Left cardiac atrium (tissue), 4 donors: ENCODE measurements around the gene TIGIT. TPM values are rescaled to one million over a fixed set of nuclear protein-coding genes. Genes with fewer than 3 reads are reported as not detected.

Source experiments
- ATAC-seq, 2 donors: fragments of 200-7000 bp; cut with Tn5 transposase; one replicate each; pipeline ENCODE4 v1.9.1; 2020; ENCODE audit warnings: mild to moderate bottlenecking in 2 of 2, moderate library complexity in 2 of 2
- DNase-seq: peaks from one replicate; pipeline ENCODE4 v3.0.0-alpha.2; 2020
- intact Hi-C, 2 donors: fragments of 100-400 bp; cut with DNase I; formaldehyde crosslinking; loops; one replicate each; pipeline versions ENCODE4 v1.14.1 to v1.15.1; 2022 to 2023
- total RNA-seq, 2 donors: library from RNA; stranded (reverse); fragmentation: NEBNext Ultra II Directional; extraction: Animal tissue kit (Norgen Biotek cat#: 25700); gene quantifications; one replicate each; pipeline ENCODE4 v1.2.1, GENCODE V29; 2021
- donor health status: DM: no; HTN: yes; CAD: no.
- donor health status: DM: no; HTN: yes; CAD: no; lungs with severe emphysema.
- donor health status: DM: yes; HTN: yes; CAD: no.
- donor health status: Dilated cardiomyopathy.

Gene TIGIT
- total RNA-seq, 2 donors from 2014 or later = 0.13 TPM; not detected in 1

DNA sequence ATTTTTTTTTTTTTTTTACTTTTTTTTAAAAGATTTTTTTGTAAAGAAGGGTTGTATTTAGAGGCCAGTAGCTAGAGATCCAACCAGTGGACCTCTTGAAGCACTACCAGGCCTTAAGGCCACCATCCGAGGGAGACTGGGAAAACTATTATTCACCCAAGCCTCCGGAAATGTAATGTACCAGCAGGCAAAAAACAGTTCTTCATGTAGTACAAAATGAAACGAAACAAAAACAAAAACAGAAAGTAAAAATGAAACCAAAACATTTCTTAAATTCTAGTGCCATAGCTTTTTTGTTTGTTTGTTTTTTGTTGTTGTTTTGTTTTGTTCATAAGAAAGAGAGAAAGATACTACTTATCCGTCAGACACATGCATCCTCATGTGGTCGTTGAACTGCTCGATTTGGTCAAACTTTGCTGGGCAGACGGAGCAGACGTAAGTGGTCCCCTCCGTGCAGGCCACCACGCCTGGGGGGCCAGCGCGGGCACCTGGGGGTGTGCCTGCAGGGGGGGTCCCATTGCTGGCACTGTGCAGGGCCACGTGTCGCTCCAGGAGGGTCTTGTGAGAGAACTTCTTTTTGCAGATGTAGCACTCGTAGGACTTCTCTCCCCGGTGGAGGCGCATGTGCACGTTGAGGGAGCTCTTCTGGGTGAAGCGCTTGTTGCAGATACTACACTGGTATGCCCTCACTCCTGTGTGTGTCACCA is 45.0 kb downstream of the TIGIT start:
- intact Hi-C loops = loop anchor here in 1 of 2 donors (5.0 kb wide), 1 partner anchor 187 kb away; no protein-coding TSS in a partner anchor
- ATAC-seq = no peak

GRCh38 chr3:114344492-114344891 is 50.7 kb downstream of the TIGIT start:
- no peak for ATAC-seq

More for the DNA sequence above, 45.0 kb downstream of the TIGIT start:
- DNase-seq = no peak

DNA sequence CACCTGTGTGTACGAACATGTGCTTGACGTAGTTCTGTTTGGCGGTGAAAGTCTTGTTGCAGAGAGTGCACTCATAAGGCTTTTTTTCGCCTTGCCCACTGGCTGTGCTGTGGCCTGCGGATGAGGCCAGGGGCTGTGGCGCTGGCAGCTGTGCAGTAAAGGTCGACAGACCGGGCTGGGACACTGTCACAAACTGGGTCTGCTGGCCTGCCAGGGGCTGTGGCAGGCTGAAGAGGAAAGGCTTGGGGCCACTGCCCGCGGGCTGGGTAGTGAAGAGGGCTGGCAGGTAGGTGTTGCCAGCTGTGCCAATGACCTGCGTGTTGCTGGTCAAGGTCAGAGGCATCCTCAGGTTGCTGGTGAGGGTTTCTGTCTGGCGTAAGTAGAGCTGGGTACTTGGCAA is 56.4 kb downstream of the TIGIT start:
- ATAC-seq = peak in 1 of 2 donors; percentile 22
- DNase-seq = no peak
- intact Hi-C loops = no loop called here

More at GRCh38 chr3:114344492-114344891, 50.7 kb downstream of the TIGIT start:
- intact Hi-C loops = no loop called here
- DNase-seq = no peak

DNA sequence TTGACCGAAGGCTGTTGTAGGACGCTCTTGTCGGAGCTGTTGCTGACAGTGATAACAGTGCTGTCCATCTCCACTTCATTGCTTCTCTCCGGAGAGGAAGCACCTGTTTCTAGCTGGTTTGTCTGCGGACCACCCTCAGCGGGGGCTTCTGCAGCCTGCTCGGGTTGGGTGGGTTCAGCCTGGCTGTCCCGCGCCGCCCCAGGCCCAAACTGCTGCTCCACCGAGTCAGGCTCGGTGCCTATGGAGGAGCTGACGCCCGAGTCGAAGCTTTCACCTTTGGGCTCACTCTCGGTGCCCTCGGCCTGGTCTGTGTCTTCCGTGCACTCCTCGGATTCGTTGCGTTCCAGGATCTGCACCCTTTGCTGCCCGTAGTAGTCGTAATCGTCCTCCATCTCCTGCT is 56.9 kb downstream of the TIGIT start:
- intact Hi-C loops = no loop called here

DNA sequence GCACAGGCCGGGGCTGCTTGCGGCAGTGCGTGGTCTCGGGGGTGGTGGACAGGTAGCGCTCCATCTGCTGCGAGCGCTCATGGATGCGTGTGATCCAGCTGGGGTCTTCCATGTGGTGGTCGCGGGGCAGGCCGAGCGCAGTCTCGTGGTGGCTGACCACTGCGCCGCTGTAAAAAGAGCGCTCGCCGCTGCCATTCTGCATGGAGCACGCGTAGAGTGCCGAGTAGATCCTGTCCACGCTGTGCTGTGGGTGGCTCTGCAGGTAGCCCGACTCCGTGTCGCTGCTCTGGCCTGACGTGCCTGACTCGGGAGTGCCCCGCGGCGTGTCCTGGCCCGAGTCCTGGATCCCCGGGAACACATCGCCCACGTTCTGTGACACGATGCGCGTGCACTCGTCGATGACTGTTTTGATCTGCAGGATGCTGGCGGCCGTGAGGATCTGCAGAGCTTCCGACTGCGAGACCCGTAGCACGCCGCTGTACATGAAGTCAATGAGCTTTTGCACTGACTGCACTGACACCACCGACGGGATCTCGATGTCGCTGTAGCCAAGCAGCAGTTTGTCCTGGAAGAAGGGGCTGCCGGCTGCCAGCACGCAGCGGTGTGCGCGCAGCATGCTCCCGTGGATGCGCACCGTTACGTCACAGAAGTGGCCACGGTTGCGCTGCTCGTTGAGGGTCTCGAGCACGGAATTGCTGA is 57.4 kb downstream of the TIGIT start:
- intact Hi-C loops = no loop called here
- DNase-seq (no peak), ATAC-seq (peak; percentile 27 to 29)

More for the DNA sequence above, 56.9 kb downstream of the TIGIT start:
- peak in 1 of 2 donors; percentile 11 for ATAC-seq
- no peak for DNase-seq

GRCh38 chr3:114351822-114352145 is 58.0 kb downstream of the TIGIT start:
- DNase-seq (no peak), ATAC-seq (no peak)
- intact Hi-C loops = no loop called here

GRCh38 chr3:114355653-114356052 is 61.8 kb downstream of the TIGIT start:
- intact Hi-C loops = no loop called here
- ATAC-seq (no peak), DNase-seq (no peak)

- intact Hi-C loops = no loop called here
- no peak for ATAC-seq
- no peak for DNase-seq
Observed at GRCh38 chr3:114356066-114356465, 62.2 kb downstream of the TIGIT start.

DNA sequence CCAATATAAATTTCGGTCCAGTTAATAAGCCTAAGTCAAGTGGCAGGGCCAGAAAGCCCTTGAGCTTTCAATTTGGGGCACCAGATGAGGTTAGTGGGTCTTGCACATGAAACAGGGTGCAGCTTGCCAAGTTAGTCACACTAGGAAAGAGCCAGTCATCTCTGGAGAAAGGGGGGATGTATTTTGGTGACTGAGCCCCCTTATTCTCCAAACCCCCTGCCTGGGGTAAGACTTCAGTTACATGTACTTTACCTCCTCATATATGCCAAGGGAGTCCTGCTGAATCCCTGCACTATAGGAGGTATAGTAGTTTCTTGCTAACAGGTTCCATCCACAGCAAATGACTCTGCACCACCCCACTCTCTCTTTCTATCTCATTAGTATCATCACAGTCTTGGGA is 62.7 kb downstream of the TIGIT start:
- DNase-seq = no peak
- intact Hi-C loops = no loop called here
- ATAC-seq = no peak

Other genes with a start within 250 kb of the TIGIT start
- 1 to 10 TPM; 1.3 to 1.4 TPM for gene CCDC191, start 237.5 kb upstream of the TIGIT start, total RNA-seq
- 10 to 100 TPM in 1 of 2 donors, 1 to 10 TPM in 1; 7.7 to 11.4 TPM for gene QTRT2, start 237.3 kb upstream of the TIGIT start, total RNA-seq
- gene DRD3, start 115.0 kb upstream of the TIGIT start, total RNA-seq = not detected
- gene ZNF80, start 56.5 kb upstream of the TIGIT start, total RNA-seq = not detected